Keratinocyte (primary cell): ENCODE measurements around the gene GRB10. TPM values are rescaled to one million over a fixed set of nuclear protein-coding genes. Genes with fewer than 3 reads are reported as not detected.

ENCODE experiments used
- DNase-seq: peaks from one replicate; pipeline ENCODE4 v3.0.0-alpha.2; 2011; ENCODE audit warnings: low read depth, missing footprints, low spot score
- FAIRE-seq: peaks from 2 replicates; lab custom pipeline; 2011; peaks lifted over from hg19 to GRCh38; lab: Jason Lieb, UNC
- H2AFZ ChIP-seq: 2 replicates; pipeline ENCODE4 v1.6.0; 2012; ENCODE audit warnings: low read length, control low read depth, inconsistent platforms; ENCODE audit not compliant: control insufficient read depth
- H3K27ac ChIP-seq: 2 replicates; pipeline ENCODE4 v1.5.1; 2011; ENCODE audit warnings: low read length; ENCODE audit not compliant: control insufficient read depth, insufficient read depth
- H3K27me3 ChIP-seq: 3 replicates; pipeline ENCODE4 v1.6.0; 2011; ENCODE audit warnings: low read length; ENCODE audit not compliant: control insufficient read depth, insufficient read depth; ENCODE audit errors: extremely low read depth
- H3K36me3 ChIP-seq, 2 experiments: 2 replicates in 1 of 2; 3 replicates in 1 of 2; pipeline ENCODE4 v1.5.1; 2011; ENCODE audit warnings: low read length in 2 of 2, mild to moderate bottlenecking in 1 of 2; ENCODE audit not compliant: control insufficient read depth in 2 of 2, insufficient read depth in 2 of 2; ENCODE audit errors: extremely low read depth in 1 of 2
- H3K4me1 ChIP-seq: 3 replicates; pipeline ENCODE4 v1.5.1; 2011; ENCODE audit warnings: low read length; ENCODE audit not compliant: control insufficient read depth, insufficient read depth; ENCODE audit errors: extremely low read depth
- H3K4me2 ChIP-seq: 3 replicates; pipeline ENCODE4 v1.6.0; 2011; ENCODE audit warnings: low read depth, low read length; ENCODE audit not compliant: control insufficient read depth, insufficient read depth; ENCODE audit errors: extremely low read depth
- H3K4me3 ChIP-seq, 3 experiments: fragments of 200-600 bp in 1 of 3; sonication (generic) in 1 of 3; 2 replicates in 2 of 3; 3 replicates in 1 of 3; pipeline ENCODE4 v1.5.1; 2011 to 2016; ENCODE audit warnings: low read length in 3 of 3, mild to moderate bottlenecking in 3 of 3, control low read depth in 2 of 3, inconsistent platforms in 1 of 3, low read depth in 1 of 3, mixed read lengths in 1 of 3, mixed run types in 1 of 3, moderate library complexity in 1 of 3; ENCODE audit not compliant: control insufficient read depth in 2 of 3, insufficient read depth in 2 of 3; ENCODE audit errors: extremely low read depth in 1 of 3
- H3K79me2 ChIP-seq: 2 replicates; pipeline ENCODE4 v1.6.0; 2012; ENCODE audit warnings: low read length; ENCODE audit not compliant: control insufficient read depth, insufficient read depth
- H3K9ac ChIP-seq: 3 replicates; pipeline ENCODE4 v1.6.0; 2011; ENCODE audit warnings: low read length; ENCODE audit not compliant: control insufficient read depth, insufficient read depth; ENCODE audit errors: extremely low read depth
- H3K9me1 ChIP-seq: 3 replicates; pipeline ENCODE4 v1.6.0; 2011; ENCODE audit warnings: low read length; ENCODE audit not compliant: control insufficient read depth, insufficient read depth; ENCODE audit errors: extremely low read depth
- H3K9me3 ChIP-seq: 2 replicates; pipeline ENCODE4 v1.5.1; 2012; ENCODE audit warnings: low read depth, low read length; ENCODE audit not compliant: control insufficient read depth
- H4K20me1 ChIP-seq: 3 replicates; pipeline ENCODE4 v1.6.0; 2011; ENCODE audit warnings: low read length; ENCODE audit not compliant: control insufficient read depth, insufficient read depth; ENCODE audit errors: extremely low read depth
- CTCF ChIP-seq, 3 experiments: IDR thresholded peaks in 1 of 3; conservative IDR thresholded peaks in 1 of 3; optimal IDR thresholded peaks in 1 of 3; 2 replicates in 2 of 3; 3 replicates in 1 of 3; pipeline versions ENCODE3 to v1.5.1; 2011; ENCODE audit warnings: low read length in 3 of 3, mild to moderate bottlenecking in 3 of 3, moderate library complexity in 2 of 3, control low read depth in 1 of 3, inconsistent platforms in 1 of 3; ENCODE audit not compliant: insufficient read depth in 2 of 3; ENCODE audit errors: extremely low read depth in 1 of 3
- EZH2 ChIP-seq: IDR thresholded peaks from one replicate; pipeline ENCODE4 v1.6.1; 2012; ENCODE audit warnings: inconsistent platforms, mild to moderate bottlenecking, low read length, moderate library complexity
- dilution Hi-C: fragments of 300-500 bp; cut with MboI; formaldehyde crosslinking; loops from one replicate; pipeline ENCODE4 v1.7.0; 2020; ENCODE audit warnings: low sequenced_read_pairs; ENCODE audit not compliant: extremely low pct_ligation_motif_present
- polyA plus RNA-seq, 5 experiments: library from polyadenylated mRNA; depleted of rRNA in 3 of 5; stranded (reverse) in 3 of 5; stranded (forward) in 1 of 5; unstranded in 1 of 5; fragments of >200 nt; gene quantifications; 1 replicate in 1 of 5; 2 replicates in 3 of 5; 3 replicates in 1 of 5; pipeline versions ENCODE4 v1.2.1 to v1.2.3, GENCODE V29; 2011 to 2012; ENCODE audit warnings: missing spikeins in 2 of 5, low read depth in 1 of 5, low replicate concordance in 1 of 5

Gene GRB10
- polyA plus RNA-seq, 1 donor (not counting 4 experiments of a cell fraction or from before 2014, with no cell fraction given) = 4.4 TPM

GRCh38 chr7:50793947-50794570 lies 11.4 kb upstream of the GRB10 start:
- dilution Hi-C loops = no loop called here

GRCh38 chr7:50793120-50793946 lies 10.6 kb upstream of the GRB10 start:
- H2AFZ ChIP-seq = peak overlapping the region; percentile 40
- peaks cover 5% of the 10 kb centered on the region for H3K9me3 ChIP-seq

More at GRCh38 chr7:50793947-50794570, 11.4 kb upstream of the GRB10 start:
- H3K4me2 ChIP-seq = peak overlapping the region; percentile 82
- DNase-seq (no peak), FAIRE-seq (no peak)
- H3K27me3 ChIP-seq = peaks cover 22% of the 10 kb centered on the region
- peaks cover 5% of the 10 kb centered on the region for H3K4me1 ChIP-seq
- peaks cover 11% of the 10 kb centered on the region for H3K79me2 ChIP-seq
- no peaks in the 10 kb centered on the region for H3K9me3 ChIP-seq
- peak overlapping the region in 1 of 3 experiments; percentile 18 for H3K4me3 ChIP-seq
- no peak overlapping the region for H3K27ac ChIP-seq
- TF ChIP-seq CTCF (optimal IDR thresholded peaks at IDR 0.05 in 1 of 3, IDR thresholded peaks at IDR 0.05 in 1 of 3, conservative IDR thresholded peaks at IDR 0.05 in 1 of 3; ENCODE audit: extremely low read depth in 1 of 3, insufficient read depth in 2 of 3, low read length in 3 of 3) (no peak), EZH2 (no peak)
- no peak overlapping the region for H3K9ac ChIP-seq
- no peaks in the 10 kb centered on the region for H3K36me3 ChIP-seq
- no peaks in the 10 kb centered on the region for H3K9me1 ChIP-seq
- H4K20me1 ChIP-seq = peaks cover 11% of the 10 kb centered on the region
- H2AFZ ChIP-seq = no peak overlapping the region

More at GRCh38 chr7:50793120-50793946, 10.6 kb upstream of the GRB10 start:
- Histone ChIP-seq H3K36me3 (no peaks in the 10 kb centered on the region), H3K27me3 (peaks cover 26% of the 10 kb centered on the region), H3K4me2 (peak overlapping the region; percentile 82), H3K27ac (no peak overlapping the region), H4K20me1 (peaks cover 14% of the 10 kb centered on the region), H3K9ac (peak overlapping the region; percentile 69), H3K9me1 (no peaks in the 10 kb centered on the region), H3K4me3 (peak overlapping the region in 1 of 3 experiments; percentile 44), H3K4me1 (peaks cover 5% of the 10 kb centered on the region), H3K79me2 (peaks cover 16% of the 10 kb centered on the region)
- no peak for DNase-seq
- FAIRE-seq = no peak
- TF ChIP-seq EZH2 = no peak
- TF ChIP-seq CTCF (optimal IDR thresholded peaks at IDR 0.05 in 1 of 3, IDR thresholded peaks at IDR 0.05 in 1 of 3, conservative IDR thresholded peaks at IDR 0.05 in 1 of 3; ENCODE audit: extremely low read depth in 1 of 3, insufficient read depth in 2 of 3, low read length in 3 of 3) = no peak
- dilution Hi-C loops = no loop called here
